Naive B cell (primary cell): ENCODE results near the gene REEP2. TPM values are rescaled to one million over a fixed set of nuclear protein-coding genes. Genes with fewer than 3 reads are reported as not detected.
A peak's percentile ranks its signal among the peaks of the same experiment; 100 is the strongest.

Source experiments
- ATAC-seq, 2 donors: fragments of 150-1000 bp; cut with Tn5 transposase; 2 replicates each; pipeline ENCODE4 v1.10.0; 2021; ENCODE audit warnings: low read depth in 2 of 2, mild to moderate bottlenecking in 2 of 2, moderate library complexity in 2 of 2
- DNase-seq: peaks from one replicate; pipeline ENCODE4 v3.0.0; 2022
- H3K27ac Mint-ChIP-seq, 6 donors: one replicate each; pipeline ENCODE4 v1.8.0; 2020 to 2022; ENCODE audit warnings: mild to moderate bottlenecking in 6 of 6, mixed read lengths in 6 of 6, moderate library complexity in 5 of 6, inconsistent platforms in 2 of 6
- H3K27me3 Mint-ChIP-seq, 3 donors: one replicate each; pipeline ENCODE4 v1.8.0; 2021 to 2022; ENCODE audit warnings: mixed read lengths in 3 of 3, mild to moderate bottlenecking in 1 of 3
- H3K36me3 Mint-ChIP-seq, 2 donors: one replicate each; pipeline ENCODE4 v1.8.0; 2020 to 2022; ENCODE audit warnings: mixed read lengths in 2 of 2, inconsistent platforms in 1 of 2, mild to moderate bottlenecking in 1 of 2
- H3K4me1 Mint-ChIP-seq, 3 donors: one replicate each; pipeline ENCODE4 v1.8.0; 2020 to 2022; ENCODE audit warnings: mixed read lengths in 3 of 3, inconsistent platforms in 1 of 3, mild to moderate bottlenecking in 1 of 3, moderate library complexity in 1 of 3
- H3K4me3 Mint-ChIP-seq, 8 donors: one replicate each; pipeline ENCODE4 v1.8.0; 2020 to 2022; ENCODE audit warnings: mild to moderate bottlenecking in 8 of 8, mixed read lengths in 8 of 8, moderate library complexity in 8 of 8, inconsistent platforms in 2 of 8
- H3K9me3 Mint-ChIP-seq, 7 donors: one replicate each; pipeline ENCODE4 v1.8.0; 2020 to 2022; ENCODE audit warnings: mixed read lengths in 7 of 7, mild to moderate bottlenecking in 5 of 7, inconsistent platforms in 2 of 7, moderate library complexity in 1 of 7
- polyA plus RNA-seq, 6 donors: library from polyadenylated mRNA; unstranded; fragments of 300-500 nt; fragmentation: Illumina TruSeq; gene quantifications; one replicate each; pipeline ENCODE4 v1.2.3, GENCODE V29; 2021; ENCODE audit warnings: low read depth in 6 of 6

REEP2 gene
- polyA plus RNA-seq, 6 donors from 2014 or later: not detected

- no peaks in the 10 kb centered on the region for H3K36me3 Mint-ChIP-seq
- ATAC-seq (no peak), DNase-seq (no peak)
- H3K27me3 Mint-ChIP-seq: no peaks in the 10 kb centered on the region
- no peaks in the 10 kb centered on the region for H3K9me3 Mint-ChIP-seq
- H3K4me3 Mint-ChIP-seq: no peak overlapping the region
- peak overlapping the region in 1 of 6 donors; percentile 61 for H3K27ac Mint-ChIP-seq
- peaks cover 14 to 25% (median 21%) of the 10 kb centered on the region in 3 donors for H3K4me1 Mint-ChIP-seq
Measured at GRCh38 chr5:138454121-138454520, 15.3 kb downstream of the REEP2 start.

- Mint-ChIP-seq H3K36me3 (no peaks in the 10 kb centered on the region), H3K4me1 (peaks cover 16 to 30% (median 28%) of the 10 kb centered on the region in 3 donors), H3K27me3 (no peaks in the 10 kb centered on the region), H3K27ac (no peak overlapping the region), H3K4me3 (no peak overlapping the region), H3K9me3 (no peaks in the 10 kb centered on the region)
- ATAC-seq (no peak), DNase-seq (no peak)
Measured at GRCh38 chr5:138455232-138455930, 16.5 kb downstream of the REEP2 start.

- no peaks in the 10 kb centered on the region for H3K36me3 Mint-ChIP-seq
- no peaks in the 10 kb centered on the region for H3K9me3 Mint-ChIP-seq
- peak overlapping the region in 1 of 8 donors; percentile 46 for H3K4me3 Mint-ChIP-seq
- peak overlapping the region in 4 of 6 donors; percentile 62 to 87 (median 71) for H3K27ac Mint-ChIP-seq
- no peaks in the 10 kb centered on the region for H3K27me3 Mint-ChIP-seq
- H3K4me1 Mint-ChIP-seq: peaks cover 27 to 37% (median 35%) of the 10 kb centered on the region in 3 donors
- DNase-seq (no peak), ATAC-seq (no peak)
Measured at GRCh38 chr5:138457531-138458275, 18.8 kb downstream of the REEP2 start.

GRCh38 chr5:138458384-138458783 lies 19.5 kb downstream of the REEP2 start:
- Mint-ChIP-seq H3K27me3 (no peaks in the 10 kb centered on the region), H3K4me1 (peaks cover 27 to 37% (median 36%) of the 10 kb centered on the region in 3 donors), H3K36me3 (no peaks in the 10 kb centered on the region), H3K4me3 (no peak overlapping the region), H3K9me3 (no peaks in the 10 kb centered on the region), H3K27ac (peak overlapping the region in 3 of 6 donors; percentile 96 to 97 (median 97))
- ATAC-seq: no peak
- no peak for DNase-seq

- Mint-ChIP-seq H3K36me3 (no peaks in the 10 kb centered on the region), H3K27ac (peak overlapping the region; percentile 57 to 98 (median 96)), H3K4me1 (peaks cover 27 to 41% (median 37%) of the 10 kb centered on the region in 3 donors), H3K9me3 (no peaks in the 10 kb centered on the region), H3K27me3 (no peaks in the 10 kb centered on the region), H3K4me3 (peak overlapping the region in 7 of 8 donors; percentile 30 to 82 (median 37))
- ATAC-seq: no peak
- DNase-seq: no peak
Measured at GRCh38 chr5:138458856-138459255, 20.0 kb downstream of the REEP2 start.

- no peaks in the 10 kb centered on the region for H3K36me3 Mint-ChIP-seq
- DNase-seq (peak; percentile 63), ATAC-seq (peak; percentile 37 to 49)
- peaks cover 27 to 41% (median 37%) of the 10 kb centered on the region in 3 donors for H3K4me1 Mint-ChIP-seq
- peak overlapping the region in 7 of 8 donors; percentile 29 to 82 (median 37) for H3K4me3 Mint-ChIP-seq
- peak overlapping the region; percentile 57 to 98 (median 96) for H3K27ac Mint-ChIP-seq
- no peaks in the 10 kb centered on the region for H3K27me3 Mint-ChIP-seq
- no peaks in the 10 kb centered on the region for H3K9me3 Mint-ChIP-seq
Measured at GRCh38 chr5:138459311-138459933, 20.6 kb downstream of the REEP2 start.

GRCh38 chr5:138460032-138460693 lies 21.3 kb downstream of the REEP2 start:
- H3K27ac Mint-ChIP-seq: peak overlapping the region in 5 of 6 donors; percentile 8 to 79 (median 51)

GRCh38 chr5:138461343-138462125 lies 22.7 kb downstream of the REEP2 start:
- no peak for DNase-seq
- H3K4me1 Mint-ChIP-seq: peaks cover 28 to 44% (median 39%) of the 10 kb centered on the region in 3 donors
- H3K9me3 Mint-ChIP-seq: no peaks in the 10 kb centered on the region

More at GRCh38 chr5:138460032-138460693, 21.3 kb downstream of the REEP2 start:
- DNase-seq (no peak), ATAC-seq (no peak)
- Mint-ChIP-seq H3K36me3 (no peaks in the 10 kb centered on the region), H3K4me1 (peaks cover 27 to 41% (median 37%) of the 10 kb centered on the region in 3 donors), H3K4me3 (peak overlapping the region in 1 of 8 donors; percentile 56), H3K9me3 (no peaks in the 10 kb centered on the region), H3K27me3 (no peaks in the 10 kb centered on the region)

GRCh38 chr5:138463419-138464007 lies 24.7 kb downstream of the REEP2 start:
- Mint-ChIP-seq H3K4me3 (peak overlapping the region; percentile 86 to 95 (median 91)), H3K27me3 (no peaks in the 10 kb centered on the region), H3K27ac (peak overlapping the region; percentile 39 to 98 (median 96)), H3K4me1 (peaks cover 43 to 51% (median 46%) of the 10 kb centered on the region in 3 donors), H3K9me3 (no peaks in the 10 kb centered on the region), H3K36me3 (peaks cover 0 to 12% of the 10 kb centered on the region in 2 donors)
- ATAC-seq (no peak), DNase-seq (no peak)

More at GRCh38 chr5:138461343-138462125, 22.7 kb downstream of the REEP2 start:
- Mint-ChIP-seq H3K27ac (peak overlapping the region in 4 of 6 donors; percentile 42 to 64 (median 60)), H3K27me3 (no peaks in the 10 kb centered on the region), H3K4me3 (peak overlapping the region in 4 of 8 donors; percentile 22 to 81 (median 46)), H3K36me3 (no peaks in the 10 kb centered on the region)
- ATAC-seq: no peak

GRCh38 chr5:138464008-138464387 lies 25.1 kb downstream of the REEP2 start:
- Mint-ChIP-seq H3K27me3 (no peaks in the 10 kb centered on the region), H3K36me3 (peaks cover 0 to 12% of the 10 kb centered on the region in 2 donors), H3K27ac (peak overlapping the region; percentile 91 to 98 (median 97)), H3K4me3 (peak overlapping the region; percentile 86 to 95 (median 91)), H3K4me1 (peaks cover 38 to 47% (median 45%) of the 10 kb centered on the region in 3 donors), H3K9me3 (no peaks in the 10 kb centered on the region)
- ATAC-seq (peak; percentile 54 to 59), DNase-seq (peak; percentile 94)

GRCh38 chr5:138464388-138465260 lies 25.8 kb downstream of the REEP2 start:
- H3K27ac Mint-ChIP-seq: peak overlapping the region; percentile 91 to 98 (median 97)
- ATAC-seq: peak; percentile 64 to 66
- H3K4me3 Mint-ChIP-seq: peak overlapping the region; percentile 86 to 95 (median 91)
- no peaks in the 10 kb centered on the region for H3K9me3 Mint-ChIP-seq
- H3K4me1 Mint-ChIP-seq: peaks cover 33 to 41% (median 40%) of the 10 kb centered on the region in 3 donors
- no peaks in the 10 kb centered on the region for H3K27me3 Mint-ChIP-seq
- peak; percentile 98 for DNase-seq
- H3K36me3 Mint-ChIP-seq: peaks cover 0 to 12% of the 10 kb centered on the region in 2 donors
